GM21619 (cell line): ENCODE results near the gene SH2B3.
A peak's percentile ranks its signal among the peaks of the same experiment; 100 is the strongest.
"Not testable (repeated sequence)": the region's sequence is repeated elsewhere in the genome, so short reads cannot be mapped to it uniquely, and the experiment has no call there.

Experiments
- ATAC-seq: cut with Tn5 transposase; IDR thresholded peaks from one replicate; pipeline ENCODE4 v1.9.1; 2021; ENCODE audit not compliant: unreplicated experiment

The SH2B3 gene

GRCh38 chr12:111386885-111387284 is 18.8 kb upstream of the SH2B3 start:
- no peak for ATAC-seq

DNA sequence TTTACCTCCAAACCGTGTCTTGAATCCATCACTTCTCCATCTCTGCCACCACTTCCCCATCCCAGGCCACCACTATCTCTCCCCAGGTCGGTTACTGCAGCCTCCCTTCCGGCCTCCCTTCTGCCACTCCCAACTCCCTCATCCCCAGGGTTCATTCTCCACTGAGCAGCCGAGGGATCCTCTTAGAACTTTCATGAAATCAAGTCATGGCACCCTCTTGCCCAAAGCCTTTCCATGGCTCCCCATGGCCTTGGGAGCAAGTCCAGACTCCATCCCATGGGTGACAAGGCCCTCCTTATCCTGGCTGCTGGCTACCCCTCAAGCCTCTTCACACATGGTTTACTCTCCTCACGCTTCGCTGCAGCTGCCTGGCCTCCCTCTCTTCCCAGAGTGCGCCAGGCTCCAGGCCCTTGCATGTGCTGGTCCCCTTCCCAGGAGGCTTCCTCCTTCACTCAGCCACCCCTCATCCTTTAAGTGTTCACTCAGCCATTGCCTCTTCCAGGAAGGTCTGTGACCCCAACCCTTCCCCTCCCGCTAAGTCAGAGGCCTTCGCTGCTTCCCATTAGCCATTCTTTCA is 17.9 kb upstream of the SH2B3 start:
- ATAC-seq = no peak

DNA sequence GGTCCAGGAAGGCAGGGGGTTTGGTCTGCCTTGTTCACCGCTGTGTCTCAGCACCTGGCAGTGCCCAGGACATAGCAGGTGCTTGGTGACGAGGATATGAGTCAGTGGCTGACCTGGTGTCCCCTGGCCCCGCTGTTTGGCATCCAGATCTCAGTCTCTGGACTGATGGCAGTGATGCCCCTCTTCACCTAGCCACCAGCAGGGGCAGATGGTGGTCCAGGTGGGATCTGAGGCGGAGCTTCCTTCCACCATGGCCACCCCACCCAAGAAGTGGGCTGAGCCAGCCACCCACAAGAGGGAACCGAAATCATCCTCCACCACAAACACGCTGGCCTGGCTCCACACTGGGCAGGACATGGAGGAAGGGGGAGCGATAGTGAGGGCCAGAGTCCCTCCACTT is 16.1 kb upstream of the SH2B3 start:
- no peak for ATAC-seq

GRCh38 chr12:111390910-111391309 is 14.8 kb upstream of the SH2B3 start:
- ATAC-seq = no peak

DNA sequence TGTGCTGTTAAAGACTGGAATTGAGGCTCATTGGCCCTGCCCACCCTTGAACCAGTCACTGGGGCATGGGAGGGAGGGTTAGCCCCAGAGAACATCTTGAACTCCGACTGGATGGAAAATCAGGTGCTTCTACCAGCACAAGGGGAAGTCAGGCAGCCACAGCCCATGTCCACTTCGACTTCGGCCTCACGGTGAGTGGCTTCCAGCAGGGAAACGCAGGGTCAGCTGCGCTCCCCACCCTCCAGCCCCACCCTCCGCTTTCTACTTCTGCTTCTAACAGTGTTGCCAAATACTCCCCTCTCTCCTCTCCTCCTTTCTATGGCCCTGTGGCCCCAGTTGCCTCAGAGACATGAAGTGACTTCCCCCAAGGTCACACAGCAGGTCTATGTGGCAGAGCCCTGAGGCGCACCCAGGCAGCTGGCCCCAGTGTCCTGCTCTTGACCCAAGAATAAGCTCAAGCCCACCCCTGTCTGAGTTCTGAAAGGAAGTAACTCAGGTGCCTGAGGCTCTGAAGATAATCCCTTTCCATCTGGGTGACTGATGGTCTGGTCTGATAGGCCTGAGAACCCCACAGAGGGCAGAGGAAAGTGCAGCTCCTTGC is 11.9 kb upstream of the SH2B3 start:
- ATAC-seq = no peak

GRCh38 chr12:111394480-111394879 is 11.2 kb upstream of the SH2B3 start:
- ATAC-seq = no peak

DNA sequence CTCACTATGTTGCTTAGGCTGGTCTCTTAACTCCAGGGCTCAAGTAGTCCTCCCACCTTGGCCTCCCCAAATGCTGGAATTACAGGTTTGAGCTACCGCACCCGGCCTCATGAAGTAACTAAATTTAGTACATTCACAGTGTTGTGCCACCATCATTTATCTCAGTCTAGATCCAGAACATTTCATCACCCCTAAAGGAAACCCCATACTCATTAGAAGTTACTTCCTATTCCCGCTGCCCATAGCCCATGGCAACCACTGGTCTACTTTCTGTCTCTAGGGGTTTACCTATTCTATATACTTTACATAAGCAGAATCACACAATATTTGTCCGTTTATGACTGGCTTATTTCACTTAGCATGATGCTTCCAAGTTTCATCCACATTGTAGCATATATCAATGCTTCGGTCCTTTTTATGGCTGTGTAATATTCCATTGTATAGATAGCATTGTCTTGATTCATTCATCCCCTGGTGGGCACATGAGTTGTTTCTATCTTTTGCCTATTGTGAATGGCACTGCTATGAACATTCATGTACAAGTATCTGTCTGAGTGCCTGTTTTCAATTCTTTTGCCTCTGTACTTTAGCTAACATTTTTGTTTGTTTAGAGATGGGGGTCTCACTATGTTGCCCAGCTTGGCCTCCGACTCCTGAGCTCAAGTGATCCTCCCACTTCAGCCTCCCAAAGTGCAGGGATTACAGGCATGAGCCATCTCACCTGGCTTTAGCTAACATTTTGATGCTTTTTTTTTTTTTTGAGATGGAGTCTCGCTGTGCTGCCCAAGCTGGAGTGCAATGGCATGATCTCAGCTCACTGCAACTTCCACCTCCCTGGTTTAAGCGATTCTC is 10.2 kb upstream of the SH2B3 start:
- ATAC-seq = no peak

- not testable (repeated sequence) for ATAC-seq
Observed at GRCh38 chr12:111396271-111396670, 9.5 kb upstream of the SH2B3 start.

GRCh38 chr12:111396726-111397445 is 8.8 kb upstream of the SH2B3 start:
- peak; percentile 60 for ATAC-seq

DNA sequence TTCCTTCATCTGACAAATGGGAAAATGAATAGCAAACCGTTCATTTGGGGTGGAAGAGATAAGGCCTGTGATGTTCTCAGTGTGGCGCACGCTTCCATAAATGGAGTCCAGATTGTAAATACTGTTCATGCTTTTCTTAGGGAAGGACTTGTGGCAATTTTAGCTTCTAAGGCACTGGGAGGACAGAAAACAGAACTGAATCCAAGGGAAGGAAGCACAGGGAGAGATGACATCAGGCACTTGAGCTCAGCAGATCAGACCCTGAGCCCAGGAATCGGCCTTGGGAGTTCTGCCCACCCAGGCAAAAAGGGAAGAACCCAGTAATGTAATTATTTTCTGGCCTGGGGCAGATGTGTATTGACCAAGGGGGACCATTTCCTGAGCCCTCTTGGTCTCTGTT is 7.2 kb upstream of the SH2B3 start:
- ATAC-seq = no peak

DNA sequence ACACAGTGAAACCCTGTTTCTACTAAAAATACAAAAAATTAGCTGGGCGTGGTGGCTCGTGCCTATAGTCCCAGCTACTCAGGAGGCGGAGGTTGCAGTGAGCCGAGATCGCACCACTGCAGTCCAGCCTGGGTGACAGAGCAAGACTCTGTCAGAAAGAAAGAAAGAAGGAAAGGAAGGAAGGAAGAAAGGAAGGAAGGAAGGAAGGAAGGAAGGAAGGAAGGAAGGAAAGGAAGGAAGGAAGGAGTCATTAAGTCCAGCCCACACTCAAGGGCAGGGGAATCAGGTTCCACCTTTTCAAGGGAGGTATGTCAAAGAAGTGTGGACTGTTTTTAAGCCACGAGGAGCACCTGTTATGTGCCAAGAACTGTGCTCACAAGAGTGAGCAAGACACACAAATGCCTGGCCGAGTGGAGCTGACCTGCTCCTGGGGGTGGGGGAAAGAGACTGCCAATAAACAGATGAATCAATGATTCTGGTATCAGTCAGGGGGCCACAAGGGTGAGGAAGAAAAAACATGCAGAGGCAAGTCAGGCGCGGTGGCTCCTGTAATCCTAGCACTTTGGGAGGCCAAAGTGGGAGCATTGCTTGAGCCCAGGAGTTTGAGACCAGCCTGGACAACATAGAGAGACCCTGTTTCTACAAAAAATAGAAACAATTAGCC is 5.8 kb upstream of the SH2B3 start:
- ATAC-seq = not testable (repeated sequence)

DNA sequence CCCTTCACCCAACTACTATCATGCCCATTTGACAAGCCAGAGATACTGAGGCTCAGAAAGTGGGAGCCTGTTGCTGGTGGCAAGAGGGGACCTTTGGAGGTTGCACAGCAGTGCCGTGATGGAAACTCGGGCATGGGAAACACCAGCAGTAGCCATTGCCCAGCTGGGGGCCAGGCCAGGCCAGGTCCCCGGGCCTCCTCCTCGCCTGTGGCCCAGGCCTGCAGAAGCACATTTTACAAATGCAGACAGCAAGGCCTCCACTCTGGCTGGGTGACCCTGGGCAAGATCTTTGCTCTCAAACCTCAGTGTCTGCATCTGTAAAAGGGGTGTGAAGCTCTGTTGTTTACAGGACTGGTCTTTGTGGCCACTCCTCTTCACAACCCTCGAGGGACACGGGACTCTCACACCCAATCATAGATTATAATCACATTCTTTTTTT is 4.5 kb upstream of the SH2B3 start:
- no peak for ATAC-seq

DNA sequence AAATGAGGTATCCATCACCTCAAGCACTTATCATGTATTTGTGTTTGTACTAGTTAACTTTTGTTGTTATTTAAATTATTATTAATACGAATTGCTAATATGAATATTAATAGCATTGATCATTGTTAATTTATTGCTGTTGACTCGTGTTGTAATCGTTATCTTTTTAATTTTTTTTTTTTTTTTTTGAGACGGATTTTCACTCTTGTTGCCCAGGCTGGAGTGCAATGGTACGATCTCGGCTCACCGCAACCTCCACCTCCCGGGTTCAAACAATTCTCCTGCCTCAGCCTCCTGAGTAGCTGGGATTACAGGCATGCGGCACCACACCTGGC is 3.3 kb upstream of the SH2B3 start:
- not testable (repeated sequence) for ATAC-seq

GRCh38 chr12:111404362-111405148 is 1.2 kb upstream of the SH2B3 start:
- ATAC-seq = no peak

- ATAC-seq = peak; percentile 47
Observed at GRCh38 chr12:111405149-111405858, 419 bp upstream of the SH2B3 start.

DNA sequence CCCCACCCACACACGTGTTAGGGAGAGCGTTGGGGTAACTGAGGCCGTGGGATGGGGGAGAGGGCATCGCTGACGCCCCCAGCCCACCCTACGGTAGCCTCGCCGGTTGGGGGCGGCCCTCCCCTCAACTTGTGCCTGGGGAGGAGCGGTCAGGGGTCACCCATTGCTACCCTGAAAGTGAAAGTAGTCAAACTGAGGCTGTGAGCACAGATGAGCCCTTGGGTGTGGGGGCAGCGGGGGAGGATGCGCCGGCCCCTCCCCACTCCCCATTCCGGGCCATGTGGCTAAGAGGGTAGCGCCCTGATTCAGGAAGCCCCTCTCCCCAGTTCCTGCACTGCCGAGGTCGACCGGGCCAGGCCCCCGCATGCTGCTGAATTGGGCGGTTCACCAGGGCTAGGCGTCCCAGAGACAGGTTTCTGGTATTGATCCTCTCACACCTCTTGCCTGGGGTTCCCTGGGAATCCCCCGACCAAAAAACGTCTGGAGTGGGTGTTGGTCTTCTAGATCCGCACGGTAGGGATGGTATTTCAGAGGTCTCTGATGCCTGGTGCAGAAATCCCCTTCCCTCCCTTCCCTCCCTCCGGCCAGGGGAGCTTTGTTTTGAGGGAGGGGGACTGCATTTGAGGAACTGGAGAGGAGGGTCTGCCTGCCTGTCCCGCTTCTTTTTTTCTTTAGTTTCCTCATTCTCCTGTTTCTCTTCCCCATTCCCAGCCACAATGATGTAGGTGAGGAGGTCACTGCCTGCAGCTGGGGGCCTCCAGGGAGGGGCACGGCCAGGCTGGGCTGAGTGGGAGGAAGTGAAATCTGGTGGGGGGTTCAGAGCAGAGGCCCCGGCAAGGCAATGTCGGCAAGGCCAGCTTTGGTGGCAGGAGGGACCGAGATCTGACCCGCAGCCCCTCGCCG is 1.0 kb downstream of the SH2B3 start:
- no peak for ATAC-seq

GRCh38 chr12:111407377-111408115 is 1.8 kb downstream of the SH2B3 start:
- no peak for ATAC-seq

DNA sequence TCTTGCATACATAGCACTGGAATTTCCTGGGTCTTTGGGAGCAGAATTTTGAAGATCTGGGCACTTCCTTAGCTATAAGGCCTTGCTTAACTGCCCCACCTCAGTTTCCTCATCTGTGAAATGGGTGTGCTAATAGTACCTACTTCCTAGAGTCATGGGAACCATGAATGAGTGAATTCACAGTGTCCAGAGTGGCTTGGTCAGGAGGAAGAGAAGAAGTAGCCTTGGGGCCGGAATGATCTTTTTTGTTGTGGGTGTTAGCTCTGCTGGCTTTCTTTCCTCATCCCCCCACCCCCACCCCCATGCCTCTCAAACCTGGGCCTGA is 2.4 kb downstream of the SH2B3 start:
- ATAC-seq = no peak
